A549 (cell line): ENCODE measurements around the gene SERPINB8. TPM values are rescaled to one million over a fixed set of nuclear protein-coding genes. Genes with fewer than 3 reads are reported as not detected.

Source experiments
- ATAC-seq, 2 experiments: fragments of 200-7000 bp in 1 of 2; fragments of >200 bp in 1 of 2; cut with Nextera tagmentation in 1 of 2; cut with Tn5 transposase in 1 of 2; 3 replicates each; pipeline versions ENCODE4 v1.8.0 to v1.9.1; 2018 to 2020; ENCODE audit warnings: mild to moderate bottlenecking in 1 of 2, moderate library complexity in 1 of 2
- CTCF ChIA-PET: fragments of 300-600 bp; sonication (Branson Sonifier 250); formaldehyde crosslinking; extraction: SDS; loops from one replicate; lab custom pipeline; 2021; ENCODE audit warnings: antibody characterized with exemption, inconsistent platforms; lab: Yijun Ruan, JAX
- POLR2A ChIA-PET: fragments of 350-600 bp; formaldehyde crosslinking; extraction: SDS; loops from one replicate; lab custom pipeline; 2021; ENCODE audit warnings: antibody characterized with exemption, inconsistent platforms; lab: Yijun Ruan, JAX
- DNase-seq, 2 experiments: peaks; one replicate each; pipeline versions ENCODE4 v3.0.0 to v3.0.0-alpha.2; 2011 to 2016; ENCODE audit warnings: low read depth in 1 of 2, low spot score in 1 of 2
- FAIRE-seq: peaks from 2 replicates; lab custom pipeline; 2011; peaks lifted over from hg19 to GRCh38; lab: Jason Lieb, UNC
- H3K27ac ChIP-seq, 2 experiments: fragments of >200 bp; sonication (Bioruptor Twin); formaldehyde crosslinking; 3 replicates each; pipeline ENCODE4 v1.5.1; 2016 to 2017
- H3K4me1 ChIP-seq: fragments of >200 bp; sonication (Bioruptor Twin); formaldehyde crosslinking; 3 replicates; pipeline ENCODE4 v1.6.1; 2016
- H3K4me2 ChIP-seq: fragments of >200 bp; sonication (Bioruptor Twin); formaldehyde crosslinking; 3 replicates; pipeline ENCODE4 v1.6.1; 2016
- H3K4me3 ChIP-seq: fragments of >200 bp; sonication (Bioruptor Twin); formaldehyde crosslinking; 3 replicates; pipeline ENCODE4 v1.5.1; 2016
- H3K9me3 ChIP-seq: fragments of >200 bp; sonication (Bioruptor Twin); formaldehyde crosslinking; 3 replicates; pipeline ENCODE4 v1.6.1; 2016
- ATOH8 ChIP-seq: fragments of 250-450 bp; sonication (Bioruptor Pico); IDR thresholded peaks from 2 replicates; pipeline ENCODE4 v1.5.0; 2020; ENCODE audit warnings: low read depth, mild to moderate bottlenecking, moderate library complexity
- CTCF ChIP-seq: fragments of >200 bp; sonication (Bioruptor Twin); formaldehyde crosslinking; IDR thresholded peaks from 3 replicates; pipeline ENCODE4 v1.5.1; 2016
- E2F6 ChIP-seq: IDR thresholded peaks from 2 replicates; pipeline ENCODE4 v1.6.1; 2012; ENCODE audit warnings: low read depth, borderline replicate concordance
- EHF ChIP-seq: fragments of 250-450 bp; sonication (Bioruptor Pico); IDR thresholded peaks from 2 replicates; pipeline ENCODE4 v1.5.0; 2020; ENCODE audit warnings: mild to moderate bottlenecking
- FOXS1 ChIP-seq: fragments of 250-450 bp; sonication (Bioruptor Pico); IDR thresholded peaks from 2 replicates; pipeline ENCODE4 v1.5.0; 2020; ENCODE audit warnings: mild to moderate bottlenecking, moderate library complexity
- GATA3 ChIP-seq: IDR thresholded peaks from 2 replicates; pipeline ENCODE4 v1.6.1; 2012; ENCODE audit warnings: borderline replicate concordance
- HEYL ChIP-seq: fragments of 250-450 bp; sonication (Bioruptor Pico); IDR thresholded peaks from 2 replicates; pipeline ENCODE4 v1.8.0; 2021; ENCODE audit warnings: mild to moderate bottlenecking, moderate library complexity
- HOXB5 ChIP-seq: fragments of 250-450 bp; sonication (Bioruptor Pico); IDR thresholded peaks from 2 replicates; pipeline ENCODE4 v1.5.0; 2020; ENCODE audit warnings: mild to moderate bottlenecking, moderate library complexity
- JUNB ChIP-seq: fragments of >200 bp; sonication (Bioruptor Twin); formaldehyde crosslinking; IDR thresholded peaks from 2 replicates; pipeline ENCODE4 v1.6.1; 2016
- KDM1A ChIP-seq: fragments of 200-600 bp; sonication (generic); IDR thresholded peaks from 2 replicates; pipeline ENCODE4 v1.6.1; 2016; ENCODE audit warnings: low read depth, mild to moderate bottlenecking
- MAFK ChIP-seq: fragments of 450-650 bp; IDR thresholded peaks from 2 replicates; pipeline ENCODE4 v1.6.1; 2014; ENCODE audit not compliant: partially characterized antibody
- MAX ChIP-seq: IDR thresholded peaks from 2 replicates; pipeline ENCODE4 v1.6.1; 2012
- MYC ChIP-seq: IDR thresholded peaks from 2 replicates; pipeline ENCODE4 v1.6.1; 2012; ENCODE audit warnings: mild to moderate bottlenecking, inconsistent platforms, low read length, improper control_type of control experiment, borderline replicate concordance
- NPAS2 ChIP-seq: fragments of 250-450 bp; sonication (Bioruptor Pico); IDR thresholded peaks from 2 replicates; pipeline ENCODE4 v1.8.0; 2022; ENCODE audit warnings: mild to moderate bottlenecking, moderate library complexity, borderline replicate concordance
- POLR2A ChIP-seq: IDR thresholded peaks from 2 replicates; pipeline ENCODE4 v1.6.1; 2012; ENCODE audit warnings: mild to moderate bottlenecking, low read length
- RAD21 ChIP-seq, 2 experiments: fragments of >200 bp in 1 of 2; sonication (Bioruptor Twin) in 1 of 2; formaldehyde crosslinking in 1 of 2; IDR thresholded peaks in 1 of 2; conservative IDR thresholded peaks in 1 of 2; 2 replicates in 1 of 2; 3 replicates in 1 of 2; pipeline ENCODE4 v1.6.1; 2012 to 2018; ENCODE audit warnings: inconsistent platforms in 1 of 2
- REST ChIP-seq: fragments of 200-600 bp; sonication (generic); IDR thresholded peaks from 2 replicates; pipeline ENCODE4 v1.6.1; 2016; ENCODE audit warnings: antibody characterized with exemption, mild to moderate bottlenecking, moderate library complexity
- RFX5 ChIP-seq: fragments of 450-650 bp; IDR thresholded peaks from 2 replicates; pipeline ENCODE4 v1.7.1; 2014; ENCODE audit warnings: antibody characterized with exemption, mild to moderate bottlenecking, moderate library complexity
- SMC3 ChIP-seq: fragments of >200 bp; sonication (Bioruptor Twin); formaldehyde crosslinking; IDR thresholded peaks from 3 replicates; pipeline ENCODE4 v1.6.1; 2018; ENCODE audit warnings: inconsistent platforms
- TP53 ChIP-seq: fragments of 250-450 bp; sonication (Bioruptor Pico); IDR thresholded peaks from 2 replicates; pipeline ENCODE4 v1.5.0; 2021; ENCODE audit warnings: mild to moderate bottlenecking, moderate library complexity
- WGBS: methylation state at CpG from one replicate; pipeline ENCODE4 v1.1.6; 2017; ENCODE audit errors: missing lambda C conversion rate; 5-methylcytosine and 5-hydroxymethylcytosine counted together
- polyA plus RNA-seq, 4 experiments: library from polyadenylated mRNA; depleted of rRNA in 3 of 4; stranded (reverse); fragments of >200 nt; fragmentation: RNase III in 1 of 4; extraction: RNeasy Plus Mini Kit Qiagen cat#74134 plus additional on column Dnase treatment in 1 of 4; gene quantifications; 2 replicates in 3 of 4; 3 replicates in 1 of 4; pipeline ENCODE4 v1.2.3, GENCODE V29; 2011 to 2017
- TF ChIP-seq, protein P1 (sequence below): fragments of >200 bp; sonication (Bioruptor Twin); formaldehyde crosslinking; IDR thresholded peaks from 2 replicates; pipeline ENCODE4 v1.6.1; 2016

Gene SERPINB8
- polyA plus RNA-seq, 2 of the 4 experiments (the other 2 are of a cell fraction): 3.5 to 8.6 TPM

GRCh38 chr18:63930773-63931354 is 39.0 kb upstream of the SERPINB8 start:
- H3K4me3 ChIP-seq: no peak overlapping the region
- H3K4me2 ChIP-seq: no peak overlapping the region
- peak; percentile 65 for TF ChIP-seq MAFK
- TF ChIP-seq HOXB5 (CRISPR knock-in tag): no peak
- TF ChIP-seq, protein P1, sequence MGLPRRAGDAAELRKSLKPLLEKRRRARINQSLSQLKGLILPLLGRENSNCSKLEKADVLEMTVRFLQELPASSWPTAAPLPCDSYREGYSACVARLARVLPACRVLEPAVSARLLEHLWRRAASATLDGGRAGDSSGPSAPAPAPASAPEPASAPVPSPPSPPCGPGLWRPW: no peak
- TF ChIP-seq FOXS1: no peak
- TF ChIP-seq, all 56 proteins: peak for 1
- WGBS: 11% methylated on average over 3 of the region's 3 CpGs
- Histone ChIP-seq H3K9me3 (no peaks in the 10 kb centered on the region), H3K27ac (no peak overlapping the region), H3K4me1 (no peaks in the 10 kb centered on the region)
- CTCF ChIA-PET: interaction anchor here (1.0 to 1.4 kb wide), 2 partner anchors 8 to 413 kb away, joined by 3 to 4 read pairs; no protein-coding TSS in a partner anchor
- FAIRE-seq (no peak), DNase-seq (no peak), ATAC-seq (no peak)
- POLR2A ChIA-PET: no interaction called here

- TF ChIP-seq HEYL (CRISPR knock-in tag) (no peak), HOXB5 (CRISPR knock-in tag) (no peak), RAD21 (conservative IDR thresholded peaks at IDR 0.05 in 1 of 2, IDR thresholded peaks at IDR 0.05 in 1 of 2) (peak; percentile 60 to 62), SMC3 (peak; percentile 46), CTCF (peak; percentile 45), MAX (peak; percentile 41; the same call in 1 of the 2 replicates), E2F6 (0 out of 2 replicates have a peak, but pooled peaks have one; percentile 28)
- CTCF ChIA-PET: interaction anchor here (0.6 to 2.2 kb wide), 28 partner anchors 11 to 425 kb away, joined by 3 to 11 read pairs (median 3); no protein-coding TSS in a partner anchor
- POLR2A ChIA-PET: no interaction called here
- peak overlapping the region; percentile 58 for H3K4me3 ChIP-seq
- H3K27ac ChIP-seq: peak overlapping the region; percentile 49 to 71; a peak in 4 of 6 replicates
- DNase-seq (peak; percentile 57 to 75), FAIRE-seq (no peak), ATAC-seq (peak; percentile 99 to 100)
- H3K4me1 ChIP-seq: no peaks in the 10 kb centered on the region
- H3K9me3 ChIP-seq: no peaks in the 10 kb centered on the region
- peak overlapping the region; percentile 95 for H3K4me2 ChIP-seq
- WGBS: 3% methylated on average over 14 of the region's 54 CpGs
Measured at GRCh38 chr18:63936156-63936931, 33.5 kb upstream of the SERPINB8 start.

- peak overlapping the region; percentile 58 for H3K4me3 ChIP-seq
- ATAC-seq: no peak
- no peak for FAIRE-seq
- no peaks in the 10 kb centered on the region for H3K9me3 ChIP-seq
- no peak for DNase-seq
- H3K4me2 ChIP-seq: peak overlapping the region; percentile 95
- 61% methylated on average over 13 of the region's 19 CpGs for WGBS
- H3K27ac ChIP-seq: no peak overlapping the region; a peak in 1 of 6 replicates
- POLR2A ChIA-PET: interaction anchor here (0.7 kb wide), 1 partner anchor 34 kb away, joined by 4 read pairs; no protein-coding TSS in a partner anchor
- TF ChIP-seq POLR2A (no peak), NPAS2 (CRISPR knock-in tag) (no peak), KDM1A (no peak), RFX5 (no peak), EHF (no peak), JUNB (no peak), ATOH8 (CRISPR knock-in tag) (no peak), MAX (no peak), MYC (no peak), GATA3 (no peak), HOXB5 (CRISPR knock-in tag) (no peak), TP53 (CRISPR knock-in tag) (no peak), REST (no peak), SMC3 (no peak)
- TF ChIP-seq, protein P1: no peak
- no peaks in the 10 kb centered on the region for H3K4me1 ChIP-seq
- CTCF ChIA-PET: interaction anchor here (0.6 to 2.2 kb wide), 18 partner anchors 8 to 425 kb away, joined by 3 to 11 read pairs (median 4); no protein-coding TSS in a partner anchor
Measured at GRCh38 chr18:63936932-63937393, 32.9 kb upstream of the SERPINB8 start.
